SK-N-SH (cell line): ENCODE results near the gene RGS6. TPM values are rescaled to one million over a fixed set of nuclear protein-coding genes. Genes with fewer than 3 reads are reported as not detected.

Source experiments
- CTCF ChIA-PET: fragments of 300-600, 350-600 bp; formaldehyde crosslinking; extraction: SDS; loops from one replicate; lab custom pipeline; 2021; lab: Yijun Ruan, JAX
- POLR2A ChIA-PET: fragments of 350-600 bp; sonication (Branson Sonifier 250); formaldehyde crosslinking; extraction: SDS; loops from one replicate; lab custom pipeline; 2020; ENCODE audit warnings: antibody characterized with exemption, inconsistent platforms; lab: Yijun Ruan, JAX
- DNase-seq: peaks from one replicate; pipeline ENCODE4 v3.0.0; 2012
- H2AFZ ChIP-seq: fragments of 200-600 bp; sonication (generic); 2 replicates; pipeline ENCODE4 v1.8.1; 2016; ENCODE audit warnings: antibody characterized with exemption, mild to moderate bottlenecking, low read depth
- H3F3A ChIP-seq: fragments of 200-600 bp; sonication (generic); replicated peaks from 2 replicates; pipeline ENCODE3; 2016; ENCODE audit warnings: antibody characterized with exemption, mild to moderate bottlenecking; ENCODE audit not compliant: insufficient read depth
- H3K27ac ChIP-seq, 2 experiments: fragments of 200-500 bp in 1 of 2; fragments of 200-600 bp in 1 of 2; sonication (Bioruptor generic) in 1 of 2; sonication (generic), shearing (Covaris generic) in 1 of 2; 2 replicates each; pipeline versions ENCODE4 v1.5.1 to v1.6.1; 2014 to 2016; ENCODE audit warnings: low read depth in 2 of 2, inconsistent platforms in 1 of 2, low read length in 1 of 2, mild to moderate bottlenecking in 1 of 2, mixed read lengths in 1 of 2
- H3K27me3 ChIP-seq: fragments of 200-600 bp; sonication (generic), shearing (Covaris generic); 2 replicates; pipeline ENCODE4 v1.6.1; 2016; ENCODE audit warnings: mixed run types; ENCODE audit not compliant: insufficient read depth
- H3K36me3 ChIP-seq, 2 experiments: fragments of 200-500 bp in 1 of 2; fragments of 200-600 bp in 1 of 2; sonication (Bioruptor generic) in 1 of 2; sonication (generic) in 1 of 2; replicated peaks in 1 of 2; 2 replicates each; pipeline versions ENCODE3 to v1.5.1; 2014 to 2016; ENCODE audit warnings: low read length in 1 of 2, mild to moderate bottlenecking in 1 of 2; ENCODE audit not compliant: insufficient read depth in 2 of 2, control insufficient read depth in 1 of 2
- H3K4me1 ChIP-seq, 2 experiments: fragments of 200-500 bp in 1 of 2; fragments of 200-600 bp in 1 of 2; sonication (Bioruptor generic) in 1 of 2; sonication (generic), shearing (Covaris generic) in 1 of 2; 2 replicates each; pipeline versions ENCODE4 v1.5.1 to v1.6.1; 2014 to 2016; ENCODE audit warnings: low read depth in 1 of 2, low read length in 1 of 2, mixed run types in 1 of 2; ENCODE audit not compliant: insufficient read depth in 2 of 2, control insufficient read depth in 1 of 2
- H3K4me2 ChIP-seq: fragments of 200-600 bp; sonication (generic), shearing (Covaris generic); 2 replicates; pipeline ENCODE4 v1.6.1; 2017; ENCODE audit warnings: mixed run types
- H3K4me3 ChIP-seq, 2 experiments: fragments of 200-500 bp in 1 of 2; fragments of 200-600 bp in 1 of 2; sonication (Bioruptor generic) in 1 of 2; sonication (generic), shearing (Covaris generic) in 1 of 2; 2 replicates each; pipeline versions ENCODE4 v1.5.1 to v1.8.1; 2014 to 2016; ENCODE audit warnings: low read depth in 2 of 2, inconsistent platforms in 1 of 2, low read length in 1 of 2, mild to moderate bottlenecking in 1 of 2, mixed read lengths in 1 of 2, moderate library complexity in 1 of 2
- H3K79me2 ChIP-seq: fragments of 200-600 bp; sonication (generic); 2 replicates; pipeline ENCODE4 v1.8.1; 2017; ENCODE audit warnings: mild to moderate bottlenecking; ENCODE audit not compliant: insufficient read depth
- H3K9ac ChIP-seq: fragments of 200-600 bp; sonication (generic); 2 replicates; pipeline ENCODE4 v1.6.1; 2017; ENCODE audit warnings: mixed run types
- H3K9me2 ChIP-seq: fragments of 200-600 bp; sonication (generic); 2 replicates; pipeline ENCODE4 v1.6.1; 2017; ENCODE audit warnings: mixed run types
- H3K9me3 ChIP-seq: fragments of 200-600 bp; sonication (generic); 2 replicates; pipeline ENCODE4 v1.6.1; 2017; ENCODE audit warnings: mixed run types, mild to moderate bottlenecking, moderate library complexity
- H4K20me1 ChIP-seq: fragments of 200-600 bp; sonication (generic); 2 replicates; pipeline ENCODE4 v1.6.1; 2017; ENCODE audit warnings: mild to moderate bottlenecking, mixed run types; ENCODE audit not compliant: insufficient read depth
- CHD2 ChIP-seq: fragments of 150-350 bp; IDR thresholded peaks from 2 replicates; pipeline ENCODE4 v1.6.1; 2018; ENCODE audit warnings: low read length; ENCODE audit not compliant: partially characterized antibody
- ELF1 ChIP-seq: IDR thresholded peaks from 2 replicates; pipeline ENCODE4 v1.4.0; 2012
- FOSL2 ChIP-seq: IDR thresholded peaks from 2 replicates; pipeline ENCODE4 v1.4.0; 2012; ENCODE audit warnings: low read depth, mild to moderate bottlenecking, moderate library complexity, borderline replicate concordance
- FOXJ3 ChIP-seq: sonication (generic); formaldehyde crosslinking; IDR thresholded peaks from 2 replicates; pipeline ENCODE4 v1.5.1; 2020; ENCODE audit warnings: mild to moderate bottlenecking, missing genetic modification reagents
- FOXM1 ChIP-seq: IDR thresholded peaks from 2 replicates; pipeline ENCODE4 v1.4.0; 2012; ENCODE audit warnings: low read depth, mild to moderate bottlenecking
- GABPA ChIP-seq: IDR thresholded peaks from 2 replicates; pipeline ENCODE4 v1.4.0; 2012; ENCODE audit warnings: low read depth, mild to moderate bottlenecking
- JUND ChIP-seq: IDR thresholded peaks from 2 replicates; pipeline ENCODE4 v1.4.0; 2012
- NRF1 ChIP-seq: IDR thresholded peaks from 2 replicates; pipeline ENCODE4 v1.6.1; 2012; ENCODE audit warnings: low read depth, mild to moderate bottlenecking, low read length
- POLR2AphosphoS5 ChIP-seq: IDR thresholded peaks from 2 replicates; pipeline ENCODE4 v1.6.1; 2012; ENCODE audit warnings: low read depth, low read length
- RAD21 ChIP-seq: IDR thresholded peaks from 2 replicates; pipeline ENCODE4 v1.6.1; 2012; ENCODE audit warnings: mild to moderate bottlenecking, low read length
- RCOR1 ChIP-seq: fragments of 150-350 bp; IDR thresholded peaks from 2 replicates; pipeline ENCODE4 v1.6.1; 2017; ENCODE audit warnings: antibody characterized with exemption, low read length
- RFX5 ChIP-seq: IDR thresholded peaks from 2 replicates; pipeline ENCODE4 v1.6.1; 2012; ENCODE audit warnings: mild to moderate bottlenecking, improper control_type of control experiment, low read length
- SMC3 ChIP-seq: IDR thresholded peaks from 2 replicates; pipeline ENCODE4 v1.6.1; 2012; ENCODE audit warnings: low read depth, low read length, improper control_type of control experiment
- TAF1 ChIP-seq: IDR thresholded peaks from 2 replicates; pipeline ENCODE4 v1.6.1; 2012; ENCODE audit warnings: low read depth, mild to moderate bottlenecking, low read length, moderate library complexity, borderline replicate concordance
- TCF12 ChIP-seq: IDR thresholded peaks from 2 replicates; pipeline ENCODE4 v1.4.0; 2012
- YY1 ChIP-seq: IDR thresholded peaks from 2 replicates; pipeline ENCODE4 v1.4.0; 2012; ENCODE audit warnings: low read depth, mild to moderate bottlenecking
- polyA plus RNA-seq, 3 experiments: library from polyadenylated mRNA; depleted of rRNA; stranded (reverse); fragments of >200 nt; gene quantifications; 2 replicates each; pipeline ENCODE4 v1.2.3, GENCODE V29; 2012
- TF ChIP-seq, protein P1 (sequence below): IDR thresholded peaks from 2 replicates; pipeline ENCODE4 v1.6.1; 2012; ENCODE audit warnings: mild to moderate bottlenecking, low read depth, low read length, moderate library complexity
- TF ChIP-seq, protein P2 (sequence below): fragments of 150-350 bp; IDR thresholded peaks from 2 replicates; pipeline ENCODE4 v1.6.1; 2016; ENCODE audit warnings: mild to moderate bottlenecking, low read depth, low read length
- TF ChIP-seq, protein P3 (sequence below): IDR thresholded peaks from 2 replicates; pipeline ENCODE4 v1.4.0; 2012; ENCODE audit warnings: low read depth, borderline replicate concordance
- TF ChIP-seq, protein P4 (sequence below): fragments of 150-350 bp; IDR thresholded peaks from 2 replicates; pipeline ENCODE4 v1.6.1; 2017; ENCODE audit warnings: antibody characterized with exemption, low read length, low read depth, borderline replicate concordance

The RGS6 gene
- polyA plus RNA-seq, 1 of the 3 experiments (the other 2 are of a cell fraction), result not detected

DNA sequence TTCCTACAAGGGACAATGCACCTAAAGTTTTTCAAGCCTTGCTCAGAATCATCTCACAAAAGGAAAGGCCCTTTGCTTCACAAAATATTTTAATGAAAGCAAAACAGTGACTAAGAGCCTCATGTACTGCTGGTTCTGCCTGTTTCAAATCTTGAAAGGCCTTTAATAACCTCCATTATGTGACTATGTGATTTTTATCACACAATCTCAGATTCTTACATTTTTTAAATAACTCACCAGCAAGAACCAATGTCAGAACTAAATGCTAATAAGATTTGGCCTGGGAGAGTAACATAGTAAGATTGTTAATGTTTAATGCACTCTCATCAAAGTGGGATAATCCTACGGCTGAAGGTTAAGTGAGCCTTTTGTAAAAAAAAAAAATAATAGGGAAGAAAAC lies 378.9 kb downstream of the RGS6 start (continued):
- TF ChIP-seq, protein P1, sequence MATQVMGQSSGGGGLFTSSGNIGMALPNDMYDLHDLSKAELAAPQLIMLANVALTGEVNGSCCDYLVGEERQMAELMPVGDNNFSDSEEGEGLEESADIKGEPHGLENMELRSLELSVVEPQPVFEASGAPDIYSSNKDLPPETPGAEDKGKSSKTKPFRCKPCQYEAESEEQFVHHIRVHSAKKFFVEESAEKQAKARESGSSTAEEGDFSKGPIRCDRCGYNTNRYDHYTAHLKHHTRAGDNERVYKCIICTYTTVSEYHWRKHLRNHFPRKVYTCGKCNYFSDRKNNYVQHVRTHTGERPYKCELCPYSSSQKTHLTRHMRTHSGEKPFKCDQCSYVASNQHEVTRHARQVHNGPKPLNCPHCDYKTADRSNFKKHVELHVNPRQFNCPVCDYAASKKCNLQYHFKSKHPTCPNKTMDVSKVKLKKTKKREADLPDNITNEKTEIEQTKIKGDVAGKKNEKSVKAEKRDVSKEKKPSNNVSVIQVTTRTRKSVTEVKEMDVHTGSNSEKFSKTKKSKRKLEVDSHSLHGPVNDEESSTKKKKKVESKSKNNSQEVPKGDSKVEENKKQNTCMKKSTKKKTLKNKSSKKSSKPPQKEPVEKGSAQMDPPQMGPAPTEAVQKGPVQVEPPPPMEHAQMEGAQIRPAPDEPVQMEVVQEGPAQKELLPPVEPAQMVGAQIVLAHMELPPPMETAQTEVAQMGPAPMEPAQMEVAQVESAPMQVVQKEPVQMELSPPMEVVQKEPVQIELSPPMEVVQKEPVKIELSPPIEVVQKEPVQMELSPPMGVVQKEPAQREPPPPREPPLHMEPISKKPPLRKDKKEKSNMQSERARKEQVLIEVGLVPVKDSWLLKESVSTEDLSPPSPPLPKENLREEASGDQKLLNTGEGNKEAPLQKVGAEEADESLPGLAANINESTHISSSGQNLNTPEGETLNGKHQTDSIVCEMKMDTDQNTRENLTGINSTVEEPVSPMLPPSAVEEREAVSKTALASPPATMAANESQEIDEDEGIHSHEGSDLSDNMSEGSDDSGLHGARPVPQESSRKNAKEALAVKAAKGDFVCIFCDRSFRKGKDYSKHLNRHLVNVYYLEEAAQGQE, result no peak
- TF ChIP-seq ELF1 (no peak), GABPA (no peak), TCF12 (no peak), FOXJ3 (CRISPR knock-in tag) (no peak), FOXM1 (no peak), RAD21 (no peak), NRF1 (no peak), CHD2 (no peak), JUND (no peak)
- TF ChIP-seq, protein P2, sequence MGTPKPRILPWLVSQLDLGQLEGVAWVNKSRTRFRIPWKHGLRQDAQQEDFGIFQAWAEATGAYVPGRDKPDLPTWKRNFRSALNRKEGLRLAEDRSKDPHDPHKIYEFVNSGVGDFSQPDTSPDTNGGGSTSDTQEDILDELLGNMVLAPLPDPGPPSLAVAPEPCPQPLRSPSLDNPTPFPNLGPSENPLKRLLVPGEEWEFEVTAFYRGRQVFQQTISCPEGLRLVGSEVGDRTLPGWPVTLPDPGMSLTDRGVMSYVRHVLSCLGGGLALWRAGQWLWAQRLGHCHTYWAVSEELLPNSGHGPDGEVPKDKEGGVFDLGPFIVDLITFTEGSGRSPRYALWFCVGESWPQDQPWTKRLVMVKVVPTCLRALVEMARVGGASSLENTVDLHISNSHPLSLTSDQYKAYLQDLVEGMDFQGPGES, result no peak
- TF ChIP-seq, protein P3, sequence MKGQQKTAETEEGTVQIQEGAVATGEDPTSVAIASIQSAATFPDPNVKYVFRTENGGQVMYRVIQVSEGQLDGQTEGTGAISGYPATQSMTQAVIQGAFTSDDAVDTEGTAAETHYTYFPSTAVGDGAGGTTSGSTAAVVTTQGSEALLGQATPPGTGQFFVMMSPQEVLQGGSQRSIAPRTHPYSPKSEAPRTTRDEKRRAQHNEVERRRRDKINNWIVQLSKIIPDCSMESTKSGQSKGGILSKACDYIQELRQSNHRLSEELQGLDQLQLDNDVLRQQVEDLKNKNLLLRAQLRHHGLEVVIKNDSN, result no peak

DNA sequence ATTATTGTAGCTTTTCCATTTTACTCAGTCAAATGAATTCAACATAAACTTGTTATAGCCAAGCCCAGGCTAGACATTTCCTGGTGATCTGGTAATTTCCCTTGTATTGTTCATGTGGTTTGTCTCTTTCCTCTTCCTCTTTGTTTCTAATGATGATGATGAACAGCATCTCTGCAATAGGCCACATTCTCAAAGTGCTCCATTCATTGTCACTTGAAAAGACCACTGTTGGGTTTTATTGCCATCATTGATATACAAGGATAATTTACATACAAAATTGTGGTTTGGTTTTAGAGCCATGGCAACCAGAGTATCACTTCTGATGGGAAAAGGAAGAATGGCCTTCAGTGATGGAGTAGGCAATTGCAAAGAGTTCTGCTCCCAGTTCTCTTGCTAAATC lies 379.3 kb downstream of the RGS6 start:
- POLR2A ChIA-PET, result no interaction called here
- H3K4me1 ChIP-seq, result peaks cover 0 to 9% of the 10 kb centered on the region in 2 experiments; a peak in 2 of 4 replicates
- no peak for DNase-seq
- no peaks in the 10 kb centered on the region for H3K9me3 ChIP-seq
- no peaks in the 10 kb centered on the region for H4K20me1 ChIP-seq
- H3K9me2 ChIP-seq, result no peaks in the 10 kb centered on the region
- CTCF ChIA-PET, result no interaction called here
- no peak overlapping the region for H3K4me3 ChIP-seq
- peak overlapping the region in 1 of 2 experiments; percentile 53; a peak in 2 of 4 replicates for H3K27ac ChIP-seq
- H3K36me3 ChIP-seq, result no peaks in the 10 kb centered on the region
- H2AFZ ChIP-seq, result 0 out of 2 replicates have a peak overlapping the region, but pooled peaks have one; percentile 29
- TF ChIP-seq, protein P2, result no peak
- TF ChIP-seq, protein P3, result no peak
- TF ChIP-seq FOXM1 (no peak), NRF1 (no peak), RFX5 (no peak), TAF1 (no peak), SMC3 (no peak), RCOR1 (no peak), YY1 (no peak), FOSL2 (no peak), POLR2AphosphoS5 (no peak)
- TF ChIP-seq, protein P1, result no peak
- TF ChIP-seq, protein P4, sequence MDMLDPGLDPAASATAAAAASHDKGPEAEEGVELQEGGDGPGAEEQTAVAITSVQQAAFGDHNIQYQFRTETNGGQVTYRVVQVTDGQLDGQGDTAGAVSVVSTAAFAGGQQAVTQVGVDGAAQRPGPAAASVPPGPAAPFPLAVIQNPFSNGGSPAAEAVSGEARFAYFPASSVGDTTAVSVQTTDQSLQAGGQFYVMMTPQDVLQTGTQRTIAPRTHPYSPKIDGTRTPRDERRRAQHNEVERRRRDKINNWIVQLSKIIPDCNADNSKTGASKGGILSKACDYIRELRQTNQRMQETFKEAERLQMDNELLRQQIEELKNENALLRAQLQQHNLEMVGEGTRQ, result no peak
- no peaks in the 10 kb centered on the region for H3F3A ChIP-seq
- peak overlapping the region; percentile 17; the same call in 1 of the 2 replicates for H3K4me2 ChIP-seq
- no peak overlapping the region for H3K9ac ChIP-seq
- no peaks in the 10 kb centered on the region for H3K27me3 ChIP-seq
- no peaks in the 10 kb centered on the region for H3K79me2 ChIP-seq
